ENCODE results near the gene FAM72C.
"Not testable (repeated sequence)": the region's sequence is repeated elsewhere in the genome, so short reads cannot be mapped to it uniquely, and the experiment has no call there.

GRCh38 chr1:143942238-143942860 lies 29.4 kb downstream of the FAM72C start:
- TF ChIP-seq EZH2 (IDR thresholded peaks at IDR 0.05; ENCODE audit: low read depth, low read length, severe bottlenecking); NRF1 (IDR thresholded peaks at IDR 0.05; ENCODE audit: low read depth, low read length); POLR2A (IDR thresholded peaks at IDR 0.05; ENCODE audit: control extremely low read depth in 1 of 2, low read depth in 2 of 2, low read length in 2 of 2); CTCF (IDR thresholded peaks at IDR 0.05; ENCODE audit: control extremely low read depth in 1 of 3, insufficient read depth in 1 of 3, low read depth in 1 of 3, low read length in 3 of 3); RXRA (IDR thresholded peaks at IDR 0.05; ENCODE audit: insufficient read depth, low read depth, low read length): not testable (repeated sequence)
